Astrocyte (in vitro differentiated cells and primary cell): ENCODE data around the gene CPPED1.

ENCODE experiments used
- CTCF ChIP-seq: IDR thresholded peaks from 2 replicates; pipeline ENCODE4 v1.5.1; 2011; ENCODE audit warnings: low read depth, mild to moderate bottlenecking, inconsistent platforms, low read length, moderate library complexity; ENCODE audit not compliant: insufficient read depth
- EZH2 ChIP-seq: IDR thresholded peaks from 2 replicates; pipeline ENCODE4 v1.6.1; 2012; ENCODE audit warnings: mild to moderate bottlenecking, low read length, inconsistent platforms; ENCODE audit not compliant: insufficient read depth

DNA sequence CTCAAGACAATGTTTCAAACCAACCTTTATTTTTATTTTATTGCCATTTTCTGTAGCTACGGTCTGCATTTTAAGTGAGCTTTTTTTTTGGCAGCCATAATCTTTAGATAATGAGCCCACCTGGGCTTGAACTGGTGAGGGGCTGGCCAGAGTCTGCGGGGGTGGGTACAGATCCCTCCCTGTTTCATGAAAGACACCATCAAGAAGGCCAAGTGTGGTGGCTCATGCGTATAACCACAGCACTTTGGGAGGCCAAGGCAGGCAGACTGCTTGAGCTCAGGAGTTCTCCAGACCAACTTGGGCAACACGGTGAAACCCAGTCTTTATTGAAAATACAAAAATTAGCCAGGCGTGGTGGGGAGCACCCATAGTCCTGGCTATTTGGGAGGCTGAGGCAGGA is 113.7 kb downstream of the CPPED1 start:
- no peak for TF ChIP-seq CTCF
- TF ChIP-seq EZH2, result no peak
